Natural killer cell treated with Interleukin-12 subunit alpha and Interleukin-12 subunit beta and Interleukin-15 and Interleukin-18, amount 100 ng/mL, for 72 hours (primary cell): Measurements from ENCODE around the gene DOHH. TPM values are rescaled to one million over a fixed set of nuclear protein-coding genes. Genes with fewer than 3 reads are reported as not detected.
"Not testable (repeated sequence)": the region's sequence is repeated elsewhere in the genome, so short reads cannot be mapped to it uniquely, and the experiment has no call there.

Experiments
- ATAC-seq, 2 donors: fragments of 150-1000 bp; cut with Tn5 transposase in 1 of 2; sonication (Bioruptor Pico), chemical (Tn5 transposase) in 1 of 2; 2 replicates each; pipeline ENCODE4 v1.10.0; 2021
- DNase-seq: peaks from one replicate; pipeline ENCODE4 v3.0.0; 2022; ENCODE audit warnings: low spot score
- H3K27ac Mint-ChIP-seq, 2 donors: 1 replicate in 1 of 2; 2 replicates in 1 of 2; pipeline ENCODE4 v1.8.0; 2022; ENCODE audit warnings: mixed read lengths in 2 of 2, mild to moderate bottlenecking in 1 of 2, moderate library complexity in 1 of 2
- H3K27me3 Mint-ChIP-seq, 2 donors: 1 replicate in 1 of 2; 2 replicates in 1 of 2; pipeline ENCODE4 v1.8.0; 2022; ENCODE audit warnings: mixed read lengths in 2 of 2
- H3K36me3 Mint-ChIP-seq: one replicate; pipeline ENCODE4 v1.8.0; 2022; ENCODE audit warnings: mixed read lengths
- H3K4me1 Mint-ChIP-seq, 2 donors: 1 replicate in 1 of 2; 2 replicates in 1 of 2; pipeline ENCODE4 v1.8.0; 2022; ENCODE audit warnings: low read depth in 2 of 2, mixed read lengths in 2 of 2, mild to moderate bottlenecking in 1 of 2
- H3K4me3 Mint-ChIP-seq: one replicate; pipeline ENCODE4 v1.8.0; 2022; ENCODE audit warnings: mixed read lengths
- H3K9me3 Mint-ChIP-seq: 2 replicates; pipeline ENCODE4 v1.8.0; 2022; ENCODE audit warnings: mixed read lengths
- total RNA-seq, 2 donors: library from RNA; stranded (reverse); gene quantifications; one replicate each; pipeline ENCODE4 v1.2.3, GENCODE V29; 2022

The DOHH gene
- total RNA-seq, 2 donors from 2014 or later: 16.1 to 28.6 TPM

DNA sequence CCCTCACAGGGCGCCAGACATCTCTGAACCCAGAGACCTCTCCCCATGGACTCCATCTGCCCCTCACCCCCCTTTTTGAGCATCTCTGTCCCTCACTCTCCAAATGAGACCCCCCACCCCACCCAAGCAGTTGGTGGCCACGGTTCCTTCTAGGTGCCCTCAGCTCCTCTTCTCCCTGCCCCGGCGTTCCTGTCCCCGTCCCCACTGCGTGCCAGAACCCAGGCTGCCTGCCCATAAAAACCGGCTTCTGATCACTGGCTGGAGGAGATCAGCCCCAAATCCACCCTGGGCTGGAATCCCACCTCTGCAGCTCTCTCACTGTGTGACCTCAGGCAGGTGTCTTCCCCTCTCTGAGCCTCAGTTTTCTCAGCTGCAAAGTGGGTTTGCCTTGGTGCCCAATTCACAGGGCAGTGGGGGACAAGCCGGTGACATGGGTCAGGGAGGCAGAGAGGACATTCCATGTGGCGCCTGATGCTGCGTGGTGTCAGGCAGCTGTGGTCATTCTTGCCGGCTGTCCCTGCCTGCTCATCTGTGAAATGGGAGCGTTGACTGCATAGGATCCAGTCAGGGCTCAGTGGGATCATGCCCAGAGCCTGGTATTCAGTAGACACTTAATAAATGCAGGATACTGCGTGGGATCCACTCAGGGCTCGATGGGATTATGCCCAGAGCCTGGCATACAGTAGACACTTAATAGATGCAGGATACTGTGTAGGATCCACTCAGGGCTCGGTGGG, 45.6 kb downstream of the DOHH start:
- no peaks in the 10 kb centered on the region for H3K27me3 Mint-ChIP-seq
- no peak overlapping the region for H3K4me3 Mint-ChIP-seq
- ATAC-seq (no peak), DNase-seq (no peak)
- H3K27ac Mint-ChIP-seq: no peak overlapping the region
- no peaks in the 10 kb centered on the region for H3K9me3 Mint-ChIP-seq
- no peaks in the 10 kb centered on the region for H3K36me3 Mint-ChIP-seq
- H3K4me1 Mint-ChIP-seq: peaks cover 0 to 10% of the 10 kb centered on the region in 2 donors

DNA sequence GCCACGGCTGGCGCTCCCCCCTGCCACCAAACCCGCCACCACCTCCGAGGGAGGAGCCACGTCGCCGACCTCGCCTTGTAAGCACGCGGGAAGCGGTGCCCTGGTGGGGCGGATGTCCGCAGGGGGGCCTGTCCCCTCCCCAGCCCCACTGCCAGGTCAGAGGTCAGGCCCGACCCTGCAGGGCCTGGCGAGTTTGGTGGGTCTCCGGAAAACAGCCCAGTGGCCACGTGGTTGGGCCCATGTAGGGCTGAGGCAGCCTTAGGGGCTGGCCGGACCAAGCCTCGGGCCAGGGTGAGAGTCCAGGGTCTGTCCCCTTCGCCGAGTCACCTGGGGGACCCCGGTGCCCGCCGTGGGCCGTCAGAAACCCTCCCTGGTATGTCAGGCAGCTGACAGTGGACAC, 46.6 kb downstream of the DOHH start:
- H3K36me3 Mint-ChIP-seq: no peaks in the 10 kb centered on the region
- no peak overlapping the region for H3K27ac Mint-ChIP-seq
- peaks cover 0 to 7% of the 10 kb centered on the region in 2 donors for H3K4me1 Mint-ChIP-seq
- ATAC-seq (no peak), DNase-seq (no peak)
- no peak overlapping the region for H3K4me3 Mint-ChIP-seq
- H3K27me3 Mint-ChIP-seq: no peaks in the 10 kb centered on the region
- no peaks in the 10 kb centered on the region for H3K9me3 Mint-ChIP-seq

- H3K9me3 Mint-ChIP-seq, ATAC-seq, H3K4me3 Mint-ChIP-seq, H3K27ac Mint-ChIP-seq, H3K36me3 Mint-ChIP-seq, H3K27me3 Mint-ChIP-seq, DNase-seq, H3K4me1 Mint-ChIP-seq: not testable (repeated sequence)
Observed at GRCh38 chr19:3452942-3453214, 47.6 kb downstream of the DOHH start.

GRCh38 chr19:3452171-3452941, 48.1 kb downstream of the DOHH start:
- ATAC-seq (no peak), DNase-seq (no peak)
- Mint-ChIP-seq H3K9me3 (no peaks in the 10 kb centered on the region), H3K4me1 (peaks cover 0 to 5% of the 10 kb centered on the region in 2 donors), H3K27me3 (no peaks in the 10 kb centered on the region), H3K36me3 (no peaks in the 10 kb centered on the region), H3K27ac (no peak overlapping the region), H3K4me3 (no peak overlapping the region)

DNA sequence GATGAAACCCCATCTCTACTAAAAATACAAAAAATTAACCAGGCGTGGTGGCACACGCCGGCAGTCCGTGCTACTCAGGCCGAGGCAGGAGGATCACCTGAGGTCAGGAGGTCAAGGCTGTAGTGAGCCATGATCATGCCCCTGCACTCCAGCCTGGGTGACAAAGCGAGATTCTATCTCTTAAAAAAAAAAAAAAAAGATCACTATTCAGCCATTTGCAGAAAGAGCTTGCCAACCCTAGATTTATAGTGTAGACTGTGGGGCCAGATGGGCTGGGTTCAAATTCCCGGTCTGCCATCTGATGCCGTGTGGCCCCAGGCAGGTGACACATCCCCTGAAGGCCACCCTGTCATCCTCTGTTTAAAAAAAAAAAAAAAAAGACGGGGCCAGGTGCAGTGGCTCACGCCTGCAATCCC, 49.0 kb downstream of the DOHH start:
- H3K27me3 Mint-ChIP-seq: no peaks in the 10 kb centered on the region
- DNase-seq: no peak
- H3K4me1 Mint-ChIP-seq: peaks cover 0 to 3% of the 10 kb centered on the region in 2 donors
- H3K27ac Mint-ChIP-seq: no peak overlapping the region
- no peaks in the 10 kb centered on the region for H3K9me3 Mint-ChIP-seq
- H3K4me3 Mint-ChIP-seq: no peak overlapping the region
- no peak for ATAC-seq
- H3K36me3 Mint-ChIP-seq: no peaks in the 10 kb centered on the region

DNA sequence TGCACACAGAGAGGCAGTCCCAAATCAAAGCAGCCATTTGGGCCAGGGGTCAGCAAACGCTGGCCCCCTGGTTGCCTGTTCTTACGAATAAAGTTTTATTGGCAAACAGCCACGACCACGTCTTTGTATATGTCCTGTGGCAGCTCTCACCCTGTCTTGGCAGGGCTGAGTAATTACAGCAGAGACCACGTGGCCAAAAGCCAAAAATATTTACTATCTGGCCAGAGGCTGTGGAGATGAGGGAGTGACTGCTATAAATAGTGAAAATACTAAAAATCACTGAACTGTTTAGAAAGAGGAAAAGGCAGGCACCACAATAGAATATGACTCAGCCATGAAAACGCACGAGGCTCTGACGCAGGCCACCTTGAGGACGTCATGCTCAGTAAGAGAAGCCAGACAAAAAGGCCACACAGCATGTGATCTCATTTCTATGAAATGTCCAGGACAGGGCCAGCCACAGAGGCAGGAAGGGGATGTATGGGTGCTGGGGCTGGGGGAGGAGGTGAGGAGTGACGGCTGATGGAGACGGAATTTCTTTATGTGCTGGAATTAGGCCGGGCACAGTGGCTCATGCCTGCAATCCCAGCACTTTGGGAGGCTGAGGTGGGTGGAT, 49.6 kb downstream of the DOHH start:
- ATAC-seq (peak; percentile 37 to 52), DNase-seq (no peak)
- Mint-ChIP-seq H3K4me3 (no peak overlapping the region), H3K27ac (no peak overlapping the region), H3K4me1 (peaks cover 0 to 3% of the 10 kb centered on the region in 2 donors), H3K36me3 (no peaks in the 10 kb centered on the region), H3K27me3 (no peaks in the 10 kb centered on the region), H3K9me3 (no peaks in the 10 kb centered on the region)

DNA sequence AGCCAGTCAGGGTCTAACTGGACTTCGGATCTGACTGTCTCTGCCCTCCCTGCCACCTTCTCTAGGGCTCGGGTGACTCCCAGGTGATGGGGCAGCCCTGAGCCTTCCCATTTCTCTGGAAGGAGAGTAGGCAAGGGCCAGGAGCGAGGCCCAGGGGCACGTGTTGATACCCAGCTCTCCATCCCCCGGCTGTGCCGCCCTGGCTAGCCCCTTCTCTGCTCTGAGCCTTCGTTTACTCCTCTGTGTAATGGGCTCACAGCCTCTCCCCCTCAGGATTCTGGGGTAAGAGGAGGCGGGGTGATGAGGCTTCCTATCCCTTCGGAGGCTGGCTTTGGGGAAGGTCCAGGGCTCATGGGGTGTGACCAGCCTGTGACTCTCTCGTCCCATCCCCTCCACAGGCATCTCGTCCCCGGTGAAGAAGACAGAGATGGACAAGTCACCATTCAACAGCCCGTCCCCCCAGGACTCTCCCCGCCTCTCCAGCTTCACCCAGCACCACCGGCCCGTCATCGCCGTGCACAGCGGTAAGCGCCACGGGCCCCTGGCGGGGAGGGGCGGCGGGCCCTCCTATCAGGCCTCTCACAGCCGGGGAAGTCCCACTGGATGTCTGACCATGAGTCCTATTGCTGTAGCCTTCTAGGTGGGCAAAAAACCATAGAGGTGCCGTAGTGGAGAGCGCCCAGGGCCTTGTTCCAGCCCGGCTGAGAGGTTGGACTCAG, 51.7 kb downstream of the DOHH start:
- H3K9me3 Mint-ChIP-seq: no peaks in the 10 kb centered on the region
- H3K27ac Mint-ChIP-seq: no peak overlapping the region
- peaks cover 4 to 13% of the 10 kb centered on the region in 2 donors for H3K4me1 Mint-ChIP-seq
- ATAC-seq (no peak), DNase-seq (no peak)
- H3K4me3 Mint-ChIP-seq: no peak overlapping the region
- H3K36me3 Mint-ChIP-seq: no peaks in the 10 kb centered on the region
- no peaks in the 10 kb centered on the region for H3K27me3 Mint-ChIP-seq

- ATAC-seq, DNase-seq, H3K27me3 Mint-ChIP-seq, H3K9me3 Mint-ChIP-seq, H3K36me3 Mint-ChIP-seq, H3K27ac Mint-ChIP-seq, H3K4me3 Mint-ChIP-seq: not testable (repeated sequence)
- peaks cover 6 to 14% of the 10 kb centered on the region in 2 donors for H3K4me1 Mint-ChIP-seq
Observed at GRCh38 chr19:3446657-3447056, 53.8 kb downstream of the DOHH start.

- ATAC-seq (no peak), DNase-seq (no peak)
- Mint-ChIP-seq H3K9me3 (no peaks in the 10 kb centered on the region), H3K4me3 (no peak overlapping the region), H3K36me3 (no peaks in the 10 kb centered on the region), H3K27me3 (no peaks in the 10 kb centered on the region), H3K27ac (no peak overlapping the region), H3K4me1 (peaks cover 6 to 11% of the 10 kb centered on the region in 2 donors)
Observed at GRCh38 chr19:3444695-3445234, 55.7 kb downstream of the DOHH start.

GRCh38 chr19:3443840-3444694, 56.4 kb downstream of the DOHH start:
- no peak overlapping the region for H3K4me3 Mint-ChIP-seq
- DNase-seq (no peak), ATAC-seq (no peak)
- H3K36me3 Mint-ChIP-seq: no peaks in the 10 kb centered on the region
- H3K27me3 Mint-ChIP-seq: no peaks in the 10 kb centered on the region
- H3K27ac Mint-ChIP-seq: peak overlapping the region in 1 of 2 donors; percentile 63
- no peaks in the 10 kb centered on the region for H3K9me3 Mint-ChIP-seq
- peaks cover 6 to 11% of the 10 kb centered on the region in 2 donors for H3K4me1 Mint-ChIP-seq

GRCh38 chr19:3442487-3443071, 57.9 kb downstream of the DOHH start:
- H3K27me3 Mint-ChIP-seq: no peaks in the 10 kb centered on the region
- ATAC-seq: no peak
- H3K36me3 Mint-ChIP-seq: no peaks in the 10 kb centered on the region
- no peak overlapping the region for H3K4me3 Mint-ChIP-seq
- H3K9me3 Mint-ChIP-seq: no peaks in the 10 kb centered on the region
- peaks cover 6 to 11% of the 10 kb centered on the region in 2 donors for H3K4me1 Mint-ChIP-seq
- no peak overlapping the region for H3K27ac Mint-ChIP-seq
- no peak for DNase-seq

DNA sequence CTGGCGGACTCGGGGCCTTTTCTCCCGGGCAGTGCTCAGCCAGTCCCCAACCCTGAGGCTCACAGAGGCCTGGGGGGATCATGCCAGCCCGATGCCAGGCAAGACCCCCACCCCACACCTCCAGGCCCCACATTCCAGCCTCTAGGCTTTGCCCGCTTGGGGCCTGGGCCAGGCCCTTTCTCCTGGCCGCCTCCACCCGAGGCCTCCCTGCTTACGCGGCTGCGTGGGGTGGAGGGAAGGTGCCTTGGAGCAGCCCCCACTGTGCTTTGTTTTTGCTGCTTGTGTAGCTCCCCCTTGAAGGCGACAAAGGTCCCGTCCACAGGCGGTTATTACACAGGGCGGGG, 58.5 kb downstream of the DOHH start:
- peaks cover 6 to 11% of the 10 kb centered on the region in 2 donors for H3K4me1 Mint-ChIP-seq
- H3K27me3 Mint-ChIP-seq: no peaks in the 10 kb centered on the region
- no peak for ATAC-seq
- H3K27ac Mint-ChIP-seq: no peak overlapping the region
- no peaks in the 10 kb centered on the region for H3K9me3 Mint-ChIP-seq
- no peak overlapping the region for H3K4me3 Mint-ChIP-seq
- no peaks in the 10 kb centered on the region for H3K36me3 Mint-ChIP-seq
- no peak for DNase-seq
